HCEC 1CT (cell line): Measurements from ENCODE around the gene CKS2.
A peak's percentile ranks its signal among the peaks of the same experiment; 100 is the strongest.
"Not testable (repeated sequence)": the region's sequence is repeated elsewhere in the genome, so short reads cannot be mapped to it uniquely, and the experiment has no call there.

Source experiments
- DNase-seq: peaks from one replicate; pipeline ENCODE4 v3.0.0-alpha.2; 2017

The CKS2 gene

DNA sequence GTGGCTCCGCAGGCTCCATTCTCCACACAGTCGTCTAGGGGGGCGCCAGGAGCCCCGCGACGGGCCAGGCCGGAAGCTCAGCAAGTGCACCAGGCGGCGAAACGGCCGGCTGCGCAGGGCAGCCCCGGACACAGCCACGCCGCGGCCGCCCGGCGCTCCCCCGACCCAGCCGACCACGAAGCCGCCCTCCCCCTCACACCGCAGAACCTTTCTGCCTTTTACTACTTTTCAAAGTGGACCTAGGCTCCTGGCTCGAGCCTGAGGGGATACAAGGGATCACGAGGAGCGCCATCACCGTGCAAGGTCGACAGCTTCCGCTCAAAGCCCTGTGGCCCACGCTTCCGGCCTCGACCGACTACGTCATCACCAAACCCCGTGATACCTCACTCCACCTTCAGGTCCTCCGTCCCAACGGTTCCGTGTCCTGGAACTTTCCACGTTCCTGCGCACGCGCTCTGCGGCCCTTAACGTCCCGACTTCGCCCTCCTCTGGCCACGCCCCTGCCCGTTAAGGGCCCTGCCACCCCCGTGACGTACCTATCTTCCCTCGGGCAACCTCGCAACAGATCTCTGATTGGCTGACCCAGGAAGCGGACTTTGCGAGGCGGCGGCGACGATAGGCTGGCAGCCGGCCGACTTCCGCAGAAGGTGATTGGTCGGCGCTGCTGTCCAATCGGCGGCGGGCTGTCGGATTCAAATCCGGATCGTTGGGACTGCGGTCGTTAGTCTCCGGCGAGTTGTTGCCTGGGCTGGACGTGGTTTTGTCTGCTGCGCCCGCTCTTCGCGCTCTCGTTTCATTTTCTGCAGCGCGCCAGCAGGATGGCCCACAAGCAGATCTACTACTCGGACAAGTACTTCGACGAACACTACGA lies at the start of gene CKS2:
Gene CKS2 (plus strand): TSS at position 721 of the 871 bp plus-strand sequence. CDS start 98 bp downstream, at position 819.
- DNase-seq: peak; percentile 100

DNA sequence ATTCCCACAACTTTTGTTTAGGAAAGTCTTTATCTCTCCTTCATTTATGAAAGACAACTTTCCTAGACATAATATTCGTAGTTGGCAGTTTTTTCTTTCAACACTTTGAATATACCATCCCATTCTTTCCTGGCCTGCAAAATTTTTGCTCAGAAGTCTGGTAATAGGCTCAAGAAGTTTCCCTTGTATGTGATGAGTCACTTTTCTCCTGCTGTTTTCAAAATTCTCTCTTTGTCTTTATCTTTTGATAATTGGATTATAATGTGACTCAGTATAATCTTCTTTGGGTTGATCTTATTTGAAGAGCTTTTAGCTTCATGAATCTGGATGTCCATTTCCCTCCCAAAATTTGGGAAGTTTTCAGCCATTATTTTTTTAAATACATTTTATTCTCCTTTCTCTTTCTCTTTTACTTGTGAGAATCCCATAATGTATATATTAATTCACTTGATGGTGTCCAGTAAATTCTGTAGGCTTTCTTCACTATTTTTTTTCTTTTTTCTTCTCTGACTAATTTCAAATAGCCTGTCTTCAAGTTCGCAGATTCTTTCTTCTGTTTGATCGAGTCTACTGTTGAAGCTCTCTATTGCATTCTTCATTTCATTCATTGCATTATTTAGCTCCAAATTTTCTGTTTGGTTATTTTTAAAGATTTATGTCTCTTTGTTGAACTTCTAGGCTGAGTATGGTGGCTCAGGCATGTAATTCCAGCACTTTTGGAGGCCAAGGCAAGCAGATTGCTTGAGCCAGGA lies 37.3 kb upstream of the CKS2 start:
- DNase-seq: no peak

DNA sequence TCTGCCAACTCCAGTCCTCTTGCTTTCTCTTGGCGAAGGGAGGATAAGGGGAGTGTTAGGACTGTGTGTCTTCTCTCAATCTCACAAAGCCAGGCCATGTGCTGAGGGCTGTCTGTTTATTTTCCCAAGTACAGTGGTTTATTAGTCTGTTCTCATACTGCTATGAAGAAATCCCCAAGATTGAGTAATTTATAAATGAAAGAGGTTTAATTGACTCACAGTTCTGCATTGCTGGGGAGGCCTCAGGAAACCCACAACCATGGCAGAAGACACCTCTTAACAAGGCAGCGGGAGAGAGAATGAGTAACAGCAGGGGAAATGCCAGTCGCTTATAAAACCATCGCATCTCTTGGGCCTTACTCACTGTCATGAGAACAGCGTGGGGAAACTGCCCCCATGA lies 36.2 kb upstream of the CKS2 start:
- peak; percentile 99 for DNase-seq

DNA sequence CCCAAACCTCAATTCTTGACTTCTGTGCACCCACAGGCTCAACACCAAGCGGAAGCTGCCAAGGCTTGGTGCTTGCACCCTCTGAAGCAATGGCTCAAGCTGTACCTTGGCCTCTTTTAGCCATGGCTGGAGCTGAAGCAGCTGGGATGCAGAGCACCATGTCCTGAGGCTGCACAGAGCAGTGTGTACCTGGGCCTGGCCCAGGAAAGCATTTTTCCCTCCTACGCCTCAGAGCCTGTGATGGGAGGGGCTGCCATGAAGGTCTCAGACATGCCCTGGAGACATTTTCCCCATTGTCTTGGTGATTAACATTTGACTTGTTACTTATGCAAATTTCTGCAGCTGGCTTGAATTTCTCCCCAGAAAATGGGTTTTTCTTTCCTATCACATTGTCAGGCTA lies 35.0 kb upstream of the CKS2 start:
- not testable (repeated sequence) for DNase-seq

DNA sequence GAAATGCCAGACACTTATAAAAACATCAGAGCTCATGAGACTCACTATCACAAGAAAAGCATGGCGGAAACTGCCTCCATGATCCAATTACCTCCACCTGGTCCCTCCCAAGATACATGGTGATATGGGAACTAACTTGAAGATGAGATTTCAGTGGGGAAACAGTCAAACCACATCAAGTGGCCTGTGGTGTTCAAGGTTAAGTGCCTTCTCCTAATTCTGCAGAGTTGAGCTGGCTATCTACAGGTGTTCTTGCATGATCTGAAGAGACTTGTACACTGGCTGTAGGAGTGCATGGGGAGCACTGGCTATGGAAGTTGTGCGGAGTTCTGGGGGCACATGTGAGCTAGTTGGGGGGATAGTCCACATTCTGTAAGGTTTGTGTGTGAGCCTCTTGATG lies 34.0 kb upstream of the CKS2 start:
- no peak for DNase-seq

DNA sequence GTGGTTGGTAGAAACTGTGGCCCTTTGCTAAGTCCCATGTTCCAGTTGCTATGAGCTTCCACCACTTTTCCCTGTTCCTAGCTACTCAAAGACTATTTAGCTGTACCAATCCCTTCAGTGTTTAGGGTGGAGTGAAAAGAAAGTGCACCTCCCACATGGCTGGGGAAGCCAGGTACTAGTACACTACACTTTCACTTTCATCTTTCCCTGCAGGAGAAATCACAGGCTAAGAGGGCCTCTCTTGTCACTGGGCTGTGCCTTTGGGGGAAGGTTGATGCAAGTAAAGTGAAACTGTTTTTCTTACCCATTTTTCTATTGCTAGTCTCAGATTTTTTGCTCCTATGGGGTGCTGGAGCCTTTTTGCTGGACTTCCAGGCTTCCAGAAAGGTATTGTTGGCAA lies 33.5 kb upstream of the CKS2 start:
- DNase-seq: no peak

DNA sequence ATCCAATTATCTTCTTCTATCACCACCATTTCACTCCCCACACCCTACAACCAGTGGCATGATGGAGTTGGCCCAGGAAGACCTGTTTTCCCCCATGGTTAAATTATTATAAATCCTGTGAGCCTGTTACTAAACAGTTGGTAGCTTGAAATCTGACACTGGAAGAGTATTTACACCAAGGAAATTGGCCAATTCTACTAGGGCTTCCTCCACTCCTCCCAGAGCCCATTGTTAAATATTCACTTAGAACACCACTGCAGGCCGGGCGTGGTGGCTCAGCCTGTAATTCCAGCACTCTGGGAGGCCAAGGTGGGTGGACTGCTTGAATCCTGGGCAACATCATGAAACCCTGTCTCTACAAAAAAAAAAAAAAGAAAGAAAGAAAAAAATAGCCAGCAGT lies 32.4 kb upstream of the CKS2 start:
- DNase-seq: no peak

DNA sequence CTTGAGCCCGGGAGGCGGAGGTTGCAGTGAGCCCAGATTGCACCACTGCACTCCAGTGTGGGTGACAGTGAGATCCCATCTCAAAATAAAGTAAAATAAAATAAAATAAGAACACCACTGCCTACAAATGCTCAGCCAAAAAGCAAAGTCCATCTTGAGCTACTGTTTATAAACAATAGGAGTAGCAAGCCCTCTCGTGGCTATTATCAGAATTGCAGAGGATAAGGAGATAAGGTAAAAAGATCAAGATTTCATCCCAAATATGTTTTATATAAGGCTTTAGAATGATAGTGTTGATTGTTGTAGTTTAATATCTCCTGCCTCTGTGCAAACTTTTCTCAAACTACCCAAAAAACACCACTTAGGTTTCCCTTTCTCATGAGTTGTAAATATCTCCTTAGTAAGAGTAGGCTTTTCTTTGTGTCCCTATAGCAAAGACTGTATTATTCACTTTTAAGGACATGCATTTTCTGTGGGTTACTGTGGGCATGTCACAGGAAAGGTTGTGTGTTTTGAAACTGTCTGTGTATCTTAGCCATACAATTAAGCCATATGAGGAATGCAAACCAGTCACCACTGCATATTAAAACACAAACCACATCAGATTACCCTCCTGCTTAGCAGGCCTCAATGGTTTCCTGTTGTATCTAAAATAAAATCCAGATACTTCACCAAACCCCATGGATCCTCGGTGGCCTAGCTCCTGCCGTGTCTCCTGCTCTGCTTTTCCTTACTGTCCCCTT lies 31.8 kb upstream of the CKS2 start:
- peak; percentile 65 for DNase-seq

DNA sequence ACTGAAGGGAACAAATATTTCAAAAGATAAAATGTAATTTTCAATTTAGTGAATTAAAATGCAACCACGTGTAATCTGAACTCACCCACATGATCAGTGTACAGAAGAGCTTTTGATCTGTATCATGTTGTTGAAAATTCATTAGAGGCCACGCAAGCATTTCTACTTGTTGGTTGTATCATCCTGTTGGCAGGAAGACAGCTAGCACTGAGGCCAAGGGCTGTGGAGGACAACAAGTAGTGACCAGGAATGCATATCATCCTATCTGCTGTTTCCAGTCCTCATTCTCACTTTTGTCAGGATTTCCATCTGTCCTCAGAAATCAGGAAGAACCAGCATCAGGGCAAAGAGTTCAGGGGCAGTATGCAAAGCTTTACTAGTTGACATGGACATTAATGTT lies 29.9 kb upstream of the CKS2 start:
- DNase-seq: no peak

DNA sequence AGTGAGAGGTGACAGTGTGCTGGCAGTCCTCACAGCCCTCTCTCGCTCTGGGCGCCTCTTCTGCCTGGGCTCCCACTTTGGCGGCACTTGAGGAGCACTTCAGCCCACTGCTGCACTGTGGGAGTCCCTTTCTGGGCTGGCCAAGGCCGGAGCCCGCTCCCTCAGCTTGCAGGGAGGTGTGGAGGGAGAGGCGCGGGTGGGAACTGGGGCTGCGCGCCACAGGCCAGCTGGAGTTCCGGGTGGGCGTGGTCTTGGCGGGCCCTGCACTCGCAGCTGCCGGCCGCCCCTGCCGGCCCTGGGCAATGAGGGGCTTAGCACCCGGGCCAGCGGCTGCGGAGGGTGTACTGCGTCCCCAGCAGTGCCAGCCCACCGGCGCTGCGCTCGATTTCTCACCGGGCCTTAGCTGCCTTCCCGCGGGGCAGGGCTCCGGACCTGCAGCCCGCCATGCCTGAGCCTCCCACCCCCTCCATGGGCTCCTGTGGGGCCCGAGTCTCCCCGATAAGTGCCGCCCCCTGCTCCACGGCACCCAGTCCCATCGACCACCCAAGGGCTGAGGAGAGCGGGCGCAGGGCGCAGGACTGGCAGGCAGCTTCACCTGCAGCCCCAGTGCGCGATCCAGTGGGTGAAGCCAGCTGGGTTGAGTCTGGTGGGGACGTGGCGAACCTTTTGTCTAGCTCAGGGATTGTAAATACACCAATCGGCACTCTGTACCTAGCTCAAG lies 28.6 kb upstream of the CKS2 start:
- not testable (repeated sequence) for DNase-seq

DNA sequence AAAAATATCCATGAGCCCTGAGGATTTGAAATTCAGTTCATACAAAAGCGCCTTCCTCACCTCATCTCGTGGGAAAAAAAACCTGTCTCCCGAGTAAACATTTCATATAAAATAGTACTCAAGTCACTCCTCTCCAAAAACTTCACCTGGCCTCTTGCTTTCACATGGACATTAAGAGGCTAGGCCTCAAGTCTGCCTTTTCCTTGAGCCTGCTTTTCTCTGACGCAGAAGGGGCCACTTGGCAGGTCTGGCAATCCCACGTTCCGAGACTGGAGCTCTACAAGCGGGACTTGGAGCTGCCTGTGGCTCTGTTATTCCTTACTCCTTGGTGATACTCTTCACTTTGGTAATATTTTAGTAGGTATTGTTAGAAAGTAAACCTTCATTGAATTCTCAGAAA lies 26.9 kb upstream of the CKS2 start:
- no peak for DNase-seq

DNA sequence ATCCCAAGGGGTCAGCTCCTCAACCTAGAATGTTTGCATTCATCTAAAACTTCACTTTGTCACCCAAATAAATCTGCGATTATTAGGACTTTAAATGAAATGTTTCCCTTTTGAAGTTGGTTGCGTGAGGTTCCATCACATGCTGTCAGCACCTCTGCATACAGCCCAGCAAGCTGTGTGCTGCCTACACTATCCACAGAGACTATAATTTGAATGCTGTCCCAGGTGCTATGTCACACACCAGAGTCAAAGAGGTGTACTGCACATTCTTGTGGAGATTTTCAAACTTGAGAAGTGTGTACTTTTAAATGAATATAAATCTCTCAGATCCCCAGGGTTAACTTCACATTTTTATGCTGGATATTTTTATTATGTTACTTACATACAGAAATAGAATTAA lies 19.3 kb upstream of the CKS2 start:
- DNase-seq: no peak

DNA sequence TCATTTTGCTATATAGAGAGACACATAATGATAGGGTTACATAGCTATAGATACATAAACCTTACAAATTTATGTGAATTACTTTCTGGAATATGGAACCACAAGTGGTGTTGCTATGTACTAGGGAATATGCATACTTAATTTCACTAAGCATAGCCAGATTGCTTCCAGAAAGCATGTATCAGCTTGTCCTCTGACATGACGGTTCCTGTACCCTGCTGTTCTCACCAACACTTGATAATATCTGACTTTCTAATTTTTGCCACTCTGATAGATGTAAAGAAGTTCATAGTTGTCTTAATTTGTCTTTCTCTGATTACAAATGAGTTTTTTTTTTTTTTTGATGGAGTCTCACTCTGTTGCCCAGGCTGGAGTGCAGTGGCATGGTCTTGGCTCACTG lies 18.0 kb upstream of the CKS2 start:
- no peak for DNase-seq

DNA sequence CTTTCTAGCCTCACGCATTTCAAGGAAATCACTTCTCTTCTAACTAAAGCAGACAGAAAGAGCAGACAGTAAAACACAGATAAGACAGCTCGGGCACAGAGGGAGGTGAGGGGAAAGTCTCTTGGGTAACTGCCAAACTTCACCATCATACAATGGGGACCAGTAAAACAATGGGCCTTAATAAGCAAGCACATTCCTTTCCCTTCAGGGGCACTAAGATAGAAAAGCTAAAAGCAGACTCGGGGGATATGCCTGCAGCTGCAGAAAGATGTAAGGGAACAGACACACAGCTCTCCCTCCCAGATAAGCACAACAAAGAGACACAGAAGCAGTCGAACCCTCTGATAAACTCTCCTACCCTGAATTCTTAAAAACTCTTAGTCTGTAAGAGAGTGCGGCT lies 15.6 kb upstream of the CKS2 start:
- DNase-seq: no peak

DNA sequence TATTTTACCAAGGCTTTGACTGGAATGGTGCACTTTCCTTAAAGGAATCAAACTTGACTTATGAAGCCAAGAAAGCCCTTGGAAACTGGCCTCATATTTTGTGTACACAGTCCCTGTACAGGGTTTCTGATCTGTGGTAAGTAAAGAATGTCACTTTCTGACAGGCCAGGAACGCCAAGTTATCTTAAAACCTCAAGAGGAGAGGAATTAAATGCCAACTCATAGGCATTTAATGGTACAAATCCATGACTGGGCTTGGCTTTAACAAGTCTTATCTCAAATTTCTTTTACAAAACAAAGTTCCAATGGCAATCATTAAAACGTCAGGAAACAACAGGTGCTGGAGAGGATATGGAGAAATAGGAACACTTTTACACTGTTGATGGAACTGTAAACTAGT lies 9.0 kb upstream of the CKS2 start:
- not testable (repeated sequence) for DNase-seq

DNA sequence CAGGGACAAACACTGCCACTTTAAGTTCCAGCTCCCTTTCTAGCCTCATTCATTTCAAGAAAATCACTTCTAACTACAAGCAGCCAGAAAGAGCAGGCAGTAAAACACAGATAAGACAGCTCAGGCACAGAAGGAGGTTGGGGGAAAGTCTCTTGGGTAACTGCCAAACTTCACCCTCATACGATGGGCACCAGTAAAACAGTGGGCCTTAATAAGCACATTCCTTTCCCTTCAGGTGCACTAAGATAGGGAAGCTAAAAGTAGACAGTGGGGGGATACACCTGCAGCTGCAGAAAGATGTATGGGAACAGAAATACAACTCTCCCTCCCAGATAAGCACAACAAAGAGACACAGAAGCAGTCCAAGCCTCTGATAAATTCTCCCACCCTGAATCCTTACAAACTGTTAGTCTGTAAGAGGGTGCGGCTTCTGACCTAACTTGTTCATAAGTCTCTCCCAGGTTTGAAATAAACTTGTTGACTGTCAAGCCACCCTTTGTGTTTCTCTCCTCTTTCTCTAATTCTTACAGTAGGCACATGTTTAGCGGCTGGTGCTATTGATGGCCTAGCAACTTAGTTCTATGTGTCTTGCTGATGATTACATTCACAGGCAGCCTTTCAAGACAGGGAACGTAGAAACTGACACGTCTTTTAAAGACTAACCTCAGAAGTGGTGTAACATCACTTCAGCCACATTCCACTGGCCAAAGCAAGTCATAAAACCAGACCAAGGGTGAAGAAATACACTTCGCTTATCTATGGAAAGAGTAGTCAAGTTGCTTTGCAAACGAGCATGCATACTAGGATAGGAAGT lies 6.8 kb upstream of the CKS2 start:
- DNase-seq: no peak

DNA sequence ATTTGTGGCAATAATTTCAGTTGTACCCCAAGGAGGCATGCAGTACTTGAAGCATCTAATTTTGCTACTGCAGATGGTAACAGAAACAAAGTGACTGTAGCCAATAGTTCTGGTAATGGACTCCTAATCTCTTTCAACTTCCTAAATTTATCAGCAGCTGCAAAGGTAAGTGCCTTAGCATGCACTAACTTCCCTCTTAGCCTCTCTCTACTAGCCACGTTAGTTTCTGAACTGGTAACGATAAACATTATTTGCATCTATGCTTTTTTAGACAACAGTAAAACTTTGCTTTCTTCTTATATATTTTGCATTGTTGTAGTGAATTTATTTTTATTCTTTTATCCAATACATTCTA lies 6.2 kb upstream of the CKS2 start:
- DNase-seq: no peak

DNA sequence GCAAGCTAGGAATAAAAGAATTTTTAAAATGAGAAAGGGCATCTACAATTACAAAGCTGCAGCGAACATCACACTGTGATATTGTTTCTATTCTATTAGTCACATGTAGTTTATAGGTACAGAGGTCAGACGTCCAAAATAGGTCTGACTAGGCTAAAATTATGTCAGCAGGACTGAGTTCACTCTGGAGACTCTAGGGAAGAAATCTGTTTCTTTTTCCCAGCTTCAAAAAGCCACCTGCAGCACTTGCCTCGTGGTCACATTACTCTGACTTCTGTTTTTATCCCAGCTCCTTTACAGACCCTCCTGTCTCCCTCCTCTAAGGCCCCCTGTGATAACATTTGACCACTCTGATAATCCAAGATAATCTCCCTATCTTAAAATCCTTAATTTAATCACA lies 5.1 kb upstream of the CKS2 start:
- DNase-seq: no peak

DNA sequence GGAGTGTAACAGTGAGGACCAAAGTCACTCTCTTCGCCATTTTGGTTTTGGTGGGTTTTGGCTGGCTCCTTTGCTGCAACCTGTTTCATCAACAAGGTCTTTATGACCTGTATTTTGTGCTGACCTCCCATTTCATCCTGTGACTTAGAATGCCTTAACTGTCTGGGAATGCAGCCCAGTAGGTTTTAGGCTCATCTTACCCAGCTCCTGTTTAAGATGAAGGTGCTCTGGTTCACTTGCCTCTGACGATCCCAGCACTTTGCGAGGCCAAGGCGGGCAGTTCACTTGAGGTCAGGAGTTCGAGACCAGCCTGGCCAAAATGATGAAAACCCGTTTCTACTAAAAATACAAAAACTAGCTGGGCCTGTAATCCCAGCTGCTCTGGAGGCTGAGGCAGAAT lies 1.8 kb upstream of the CKS2 start:
- no peak for DNase-seq

DNA sequence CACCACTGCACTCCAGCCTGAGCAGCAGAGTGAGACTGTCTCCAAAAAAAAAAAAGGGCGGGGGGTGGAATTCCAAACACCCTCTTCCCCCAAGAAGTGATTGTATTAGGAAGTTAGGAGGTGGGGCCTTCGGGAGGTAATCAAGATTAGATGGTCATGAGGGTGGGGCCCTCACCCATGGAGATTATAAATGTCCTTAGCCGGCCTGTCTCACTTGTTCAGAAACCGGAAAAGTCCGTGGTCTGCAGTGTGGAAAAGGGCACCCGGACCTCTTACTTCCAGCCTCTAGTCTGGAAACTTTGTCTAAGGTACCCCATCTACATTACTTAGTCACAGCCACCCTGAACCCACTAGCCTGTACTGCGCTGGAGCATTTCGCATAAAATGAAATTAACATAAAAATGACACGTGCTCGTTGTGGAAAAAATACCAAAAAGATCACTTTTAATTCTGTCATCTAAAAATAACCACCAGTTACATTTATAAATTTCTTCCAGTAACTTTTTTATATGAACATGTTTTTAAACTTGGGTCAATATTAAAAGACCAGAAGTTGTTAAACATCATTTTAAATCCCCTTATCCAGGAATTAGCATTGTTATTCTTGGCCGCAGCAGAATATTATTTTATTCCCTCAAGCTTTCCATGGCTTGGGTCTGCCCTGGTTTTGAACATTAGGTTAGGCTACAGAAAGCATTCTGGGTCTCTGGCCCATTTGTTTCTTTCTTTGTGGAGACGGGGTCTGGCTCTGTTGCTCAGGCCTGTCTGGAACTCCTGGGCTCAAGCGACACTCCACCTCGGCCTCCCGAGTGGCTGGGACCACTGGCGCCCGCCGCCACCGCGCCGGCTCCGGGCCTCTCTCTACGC lies 1.2 kb upstream of the CKS2 start:
- no peak for DNase-seq
